ENCODE measurements around the gene OR1N2. TPM values are rescaled to one million over a fixed set of nuclear protein-coding genes. Genes with fewer than 3 reads are reported as not detected.

The OR1N2 gene
- total RNA-seq, 2 donors from 2014 or later: not detected

Other genes starting within 250 kb of the OR1N2 start
- gene PTGS1, start 182.1 kb upstream of the OR1N2 start, total RNA-seq: 10 to 100 TPM; 20.8 to 30.2 TPM
- not detected for gene OR1J1, start 75.2 kb upstream of the OR1N2 start, total RNA-seq
- not detected for gene OR1J2, start 42.3 kb upstream of the OR1N2 start, total RNA-seq
- not detected for gene OR1J4, start 34.0 kb upstream of the OR1N2 start, total RNA-seq
- gene OR1N1, start 25.8 kb upstream of the OR1N2 start, total RNA-seq: not detected
- under 1 TPM in 1 of 2 donors, not detected in 1; 0.29 TPM for gene OR1L8, start 30.3 kb downstream of the OR1N2 start, total RNA-seq
- not detected for gene OR1Q1, start 61.6 kb downstream of the OR1N2 start, total RNA-seq
- gene OR1B1, start 104.5 kb downstream of the OR1N2 start, total RNA-seq: not detected
- not detected for gene OR1L1, start 108.6 kb downstream of the OR1N2 start, total RNA-seq
- gene OR1L3, start 122.0 kb downstream of the OR1N2 start, total RNA-seq: not detected
- not detected for gene OR1L4, start 170.9 kb downstream of the OR1N2 start, total RNA-seq
- not detected for gene OR1L6, start 189.2 kb downstream of the OR1N2 start, total RNA-seq
- gene OR5C1, start 235.8 kb downstream of the OR1N2 start, total RNA-seq: not detected
- not detected for gene OR1K1, start 247.0 kb downstream of the OR1N2 start, total RNA-seq